Measurements from ENCODE around the gene EFCAB6.

EFCAB6 gene

GRCh38 chr22:43745411-43745770, 66.7 kb downstream of the EFCAB6 start:
- H3K4me3 ChIP-seq (ENCODE audit: low read depth, low read length), result no peak overlapping the region
- TF ChIP-seq CTCF (IDR thresholded peaks at IDR 0.05; ENCODE audit: borderline replicate concordance, insufficient read depth, low read depth, low read length), result no peak

- no peak overlapping the region for H3K4me3 ChIP-seq (ENCODE audit: low read depth, low read length)
- no peak for TF ChIP-seq CTCF (IDR thresholded peaks at IDR 0.05; ENCODE audit: borderline replicate concordance, insufficient read depth, low read depth, low read length)
Measured at GRCh38 chr22:43744700-43745410, 67.2 kb downstream of the EFCAB6 start.

GRCh38 chr22:43743929-43744643, 68.0 kb downstream of the EFCAB6 start:
- no peak for TF ChIP-seq CTCF (IDR thresholded peaks at IDR 0.05; ENCODE audit: borderline replicate concordance, insufficient read depth, low read depth, low read length)
- H3K4me3 ChIP-seq (ENCODE audit: low read depth, low read length), result no peak overlapping the region

- TF ChIP-seq CTCF (IDR thresholded peaks at IDR 0.05; ENCODE audit: borderline replicate concordance, insufficient read depth, low read depth, low read length), result 0 out of 2 replicates have a peak, but pooled peaks have one; percentile 19
- no peak overlapping the region for H3K4me3 ChIP-seq (ENCODE audit: low read depth, low read length)
Measured at GRCh38 chr22:43743131-43743530, 69.0 kb downstream of the EFCAB6 start.

- no peak for TF ChIP-seq CTCF (IDR thresholded peaks at IDR 0.05; ENCODE audit: borderline replicate concordance, insufficient read depth, low read depth, low read length)
- H3K4me3 ChIP-seq (ENCODE audit: low read depth, low read length), result no peak overlapping the region
Measured at GRCh38 chr22:43742154-43742950, 69.8 kb downstream of the EFCAB6 start.

- no peak overlapping the region for H3K4me3 ChIP-seq (ENCODE audit: low read depth, low read length)
- TF ChIP-seq CTCF (IDR thresholded peaks at IDR 0.05; ENCODE audit: borderline replicate concordance, insufficient read depth, low read depth, low read length), result no peak
Measured at GRCh38 chr22:43740587-43741270, 71.4 kb downstream of the EFCAB6 start.
